ENCODE data around the gene ATP13A4. TPM values are rescaled to one million over a fixed set of nuclear protein-coding genes. Genes with fewer than 3 reads are reported as not detected.

The ATP13A4 gene
- polyA plus RNA-seq (0.02 to 0.16 TPM (median 0.13 TPM) in 3 replicates), polyA minus RNA-seq (0.39 TPM in 1 of 3 replicates, not detected in the others)
- polyA plus RNA-seq (2011; ENCODE audit: low read depth) = 1.9 TPM
- polyA plus RNA-seq (2011; cell fraction: cytosol; rRNA removed) = 0.18 TPM in 1 of 2 replicates, not detected in the other
- 0.60 and 0.63 TPM in 2 replicates for polyA plus RNA-seq (2011; cell fraction: nucleus; rRNA removed)
- 3.7 TPM in 1 of 2 replicates, not detected in the other for polyA plus RNA-seq (2012; ENCODE audit: low replicate concordance)
- polyA minus RNA-seq (2011; cell fraction: cytosol; rRNA and poly(A)+ RNA removed) = not detected
- 0.39 and 0.84 TPM in 2 replicates for polyA minus RNA-seq (2011; cell fraction: nucleus; rRNA and poly(A)+ RNA removed)

- H2AFZ ChIP-seq (ENCODE audit: control insufficient read depth, low read length) = no peak within 1 kb of the TSS
- FAIRE-seq = no peak
- TF ChIP-seq EZH2 (IDR thresholded peaks at IDR 0.05; ENCODE audit: low read length) (no peak), CTCF (optimal IDR thresholded peaks at IDR 0.05 in 1 of 3, IDR thresholded peaks at IDR 0.05 in 1 of 3, conservative IDR thresholded peaks at IDR 0.05 in 1 of 3; ENCODE audit: extremely low read depth in 1 of 3, insufficient read depth in 2 of 3, low read length in 3 of 3) (no peak)
- no peaks in the 10 kb centered on the region for H3K9me3 ChIP-seq (ENCODE audit: control insufficient read depth, low read depth, low read length)
- no peaks in the 10 kb centered on the region for H3K36me3 ChIP-seq (ENCODE audit: control insufficient read depth in 2 of 2, extremely low read depth in 1 of 2, insufficient read depth in 2 of 2, low read length in 2 of 2)
- no peak within 1 kb of the TSS for H3K4me2 ChIP-seq (ENCODE audit: control insufficient read depth, extremely low read depth, insufficient read depth, low read depth, low read length)
- no peak within 1 kb of the TSS for H3K27ac ChIP-seq (ENCODE audit: control insufficient read depth, insufficient read depth, low read length)
- no peaks in the 10 kb centered on the region for H3K79me2 ChIP-seq (ENCODE audit: control insufficient read depth, insufficient read depth, low read length)
- H3K4me1 ChIP-seq (ENCODE audit: control insufficient read depth, extremely low read depth, insufficient read depth, low read length) = no peaks in the 10 kb centered on the region
- DNase-seq (ENCODE audit: low read depth, low spot score) = no peak
- dilution Hi-C loops (cut with MboI; ENCODE audit: extremely low pct_ligation_motif_present, low sequenced_read_pairs) = no loop called here
- no peak within 1 kb of the TSS for H3K9ac ChIP-seq (ENCODE audit: control insufficient read depth, extremely low read depth, insufficient read depth, low read length)
- no peaks in the 10 kb centered on the region for H3K9me1 ChIP-seq (ENCODE audit: control insufficient read depth, extremely low read depth, insufficient read depth, low read length)
- no peaks in the 10 kb centered on the region for H4K20me1 ChIP-seq (ENCODE audit: control insufficient read depth, extremely low read depth, insufficient read depth, low read length)
- peaks cover 9% of the 10 kb centered on the region for H3K27me3 ChIP-seq (ENCODE audit: control insufficient read depth, extremely low read depth, insufficient read depth, low read length)
- H3K4me3 ChIP-seq (ENCODE audit: control insufficient read depth in 2 of 3, extremely low read depth in 1 of 3, insufficient read depth in 2 of 3, low read depth in 1 of 3, low read length in 3 of 3) = no peak within 1 kb of the TSS
These were observed at the start of gene ATP13A4 for GRCh38 chr3:193554811-193555210. TSS of gene ATP13A4 (minus strand) at chr3:193554895. CDS start at chr3:193554799, 96 bp downstream.

- DNase-seq (ENCODE audit: low read depth, low spot score) = no peak
- Histone ChIP-seq H3K4me2 (ENCODE audit: control insufficient read depth, extremely low read depth, insufficient read depth, low read depth, low read length) (no peak overlapping the region), H3K27me3 (ENCODE audit: control insufficient read depth, extremely low read depth, insufficient read depth, low read length) (no peaks in the 10 kb centered on the region), H3K79me2 (ENCODE audit: control insufficient read depth, insufficient read depth, low read length) (peaks cover 93% of the 10 kb centered on the region), H2AFZ (ENCODE audit: control insufficient read depth, low read length) (no peak overlapping the region), H3K4me3 (ENCODE audit: control insufficient read depth in 2 of 3, extremely low read depth in 1 of 3, insufficient read depth in 2 of 3, low read depth in 1 of 3, low read length in 3 of 3) (no peak overlapping the region), H4K20me1 (ENCODE audit: control insufficient read depth, extremely low read depth, insufficient read depth, low read length) (peaks cover 7% of the 10 kb centered on the region), H3K4me1 (ENCODE audit: control insufficient read depth, extremely low read depth, insufficient read depth, low read length) (peaks cover 7% of the 10 kb centered on the region), H3K9ac (ENCODE audit: control insufficient read depth, extremely low read depth, insufficient read depth, low read length) (no peak overlapping the region), H3K36me3 (ENCODE audit: control insufficient read depth in 2 of 2, extremely low read depth in 1 of 2, insufficient read depth in 2 of 2, low read length in 2 of 2) (peaks cover 5 to 16% of the 10 kb centered on the region in 2 experiments), H3K27ac (ENCODE audit: control insufficient read depth, insufficient read depth, low read length) (no peak overlapping the region), H3K9me1 (ENCODE audit: control insufficient read depth, extremely low read depth, insufficient read depth, low read length) (no peaks in the 10 kb centered on the region), H3K9me3 (ENCODE audit: control insufficient read depth, low read depth, low read length) (no peaks in the 10 kb centered on the region)
- no peak for TF ChIP-seq CTCF (optimal IDR thresholded peaks at IDR 0.05 in 1 of 3, IDR thresholded peaks at IDR 0.05 in 1 of 3, conservative IDR thresholded peaks at IDR 0.05 in 1 of 3; ENCODE audit: extremely low read depth in 1 of 3, insufficient read depth in 2 of 3, low read length in 3 of 3)
- no peak for TF ChIP-seq EZH2 (IDR thresholded peaks at IDR 0.05; ENCODE audit: low read length)
- dilution Hi-C loops (cut with MboI; ENCODE audit: extremely low pct_ligation_motif_present, low sequenced_read_pairs) = no loop called here
- FAIRE-seq = no peak
These were observed 44.7 kb upstream of the ATP13A4 start for GRCh38 chr3:193599393-193599792.

All from keratinocyte (primary cell).